Measurements from ENCODE around the gene PSMD5. TPM values are rescaled to one million over a fixed set of nuclear protein-coding genes. Genes with fewer than 3 reads are reported as not detected.
A peak's percentile ranks its signal among the peaks of the same experiment; 100 is the strongest.

PSMD5 gene
- total RNA-seq, 1 donor = 32.6 TPM

DNA sequence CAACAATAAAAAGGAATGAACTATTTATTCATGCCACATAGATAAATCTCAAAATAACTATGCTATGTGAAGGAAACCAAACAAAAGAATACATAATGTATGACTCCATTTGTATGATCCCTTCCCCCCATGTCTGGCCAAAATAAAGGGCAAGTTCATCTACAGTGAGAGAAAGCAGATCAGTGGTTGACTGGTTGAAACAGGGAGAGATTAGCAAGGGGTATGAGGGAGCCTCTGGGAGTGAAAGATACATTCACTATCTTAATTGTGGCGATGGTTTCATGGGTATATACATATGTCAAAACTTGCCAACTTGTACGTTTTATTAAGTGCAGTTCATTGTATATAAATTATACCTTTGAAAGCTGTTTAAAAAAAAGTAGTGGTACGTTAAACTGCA, 4.8 kb downstream of the PSMD5 start:
- H3K4me3 ChIP-seq (ENCODE audit: insufficient read depth, low read length) = no peak overlapping the region
- H3K4me2 ChIP-seq (ENCODE audit: insufficient read depth, low read length) = no peak overlapping the region
- no peak for TF ChIP-seq CTCF (IDR thresholded peaks at IDR 0.05; ENCODE audit: extremely low read depth, low read depth, low read length)
- peaks cover 8% of the 10 kb centered on the region for H4K20me1 ChIP-seq (ENCODE audit: insufficient read depth, low read length)
- H3K27me3 ChIP-seq (ENCODE audit: insufficient read depth, low read length) = no peaks in the 10 kb centered on the region
- H3K27ac ChIP-seq (ENCODE audit: low read depth, low read length) = no peak overlapping the region
- H3K9me3 ChIP-seq (ENCODE audit: low read depth, low read length) = no peaks in the 10 kb centered on the region
- no peak for DNase-seq (ENCODE audit: insufficient read length, low spot score, missing footprints)
- peaks cover 72% of the 10 kb centered on the region for H3K79me2 ChIP-seq (ENCODE audit: insufficient read depth, low read length)
- H2AFZ ChIP-seq (ENCODE audit: low read length) = no peak overlapping the region
- peaks cover 8% of the 10 kb centered on the region for H3K36me3 ChIP-seq (ENCODE audit: insufficient read depth, low read length)
- peaks cover 19% of the 10 kb centered on the region for H3K4me1 ChIP-seq (ENCODE audit: insufficient read depth, low read length)

DNA sequence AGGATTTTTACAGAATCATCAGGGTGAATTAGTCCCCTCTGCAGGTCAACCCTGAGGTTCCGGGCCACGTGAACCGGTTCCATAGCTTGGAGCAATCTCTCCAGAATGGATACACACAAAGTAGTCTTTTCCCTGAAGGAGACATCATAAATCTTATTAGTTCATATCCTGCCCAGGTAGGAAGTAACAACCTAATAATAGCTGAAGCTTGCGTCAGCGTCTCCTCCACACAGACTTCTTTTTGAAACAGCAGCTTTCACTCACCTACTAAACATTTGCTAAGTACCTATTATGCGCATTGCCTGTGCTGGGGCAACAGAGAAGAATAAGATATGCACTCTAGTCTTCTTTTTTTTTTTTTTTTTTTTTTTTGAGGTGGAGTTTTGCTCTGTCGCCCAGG, 9.4 kb downstream of the PSMD5 start:
- no peaks in the 10 kb centered on the region for H3K27me3 ChIP-seq (ENCODE audit: insufficient read depth, low read length)
- no peak overlapping the region for H3K27ac ChIP-seq (ENCODE audit: low read depth, low read length)
- H3K9me3 ChIP-seq (ENCODE audit: low read depth, low read length) = no peaks in the 10 kb centered on the region
- no peak overlapping the region for H3K4me2 ChIP-seq (ENCODE audit: insufficient read depth, low read length)
- no peak overlapping the region for H2AFZ ChIP-seq (ENCODE audit: low read length)
- H3K79me2 ChIP-seq (ENCODE audit: insufficient read depth, low read length) = peaks cover 41% of the 10 kb centered on the region
- H3K4me3 ChIP-seq (ENCODE audit: insufficient read depth, low read length) = no peak overlapping the region
- peaks cover 39% of the 10 kb centered on the region for H3K36me3 ChIP-seq (ENCODE audit: insufficient read depth, low read length)
- H3K4me1 ChIP-seq (ENCODE audit: insufficient read depth, low read length) = peaks cover 11% of the 10 kb centered on the region
- no peak for DNase-seq (ENCODE audit: insufficient read length, low spot score, missing footprints)
- TF ChIP-seq CTCF (IDR thresholded peaks at IDR 0.05; ENCODE audit: extremely low read depth, low read depth, low read length) = no peak
- peaks cover 4% of the 10 kb centered on the region for H4K20me1 ChIP-seq (ENCODE audit: insufficient read depth, low read length)

DNA sequence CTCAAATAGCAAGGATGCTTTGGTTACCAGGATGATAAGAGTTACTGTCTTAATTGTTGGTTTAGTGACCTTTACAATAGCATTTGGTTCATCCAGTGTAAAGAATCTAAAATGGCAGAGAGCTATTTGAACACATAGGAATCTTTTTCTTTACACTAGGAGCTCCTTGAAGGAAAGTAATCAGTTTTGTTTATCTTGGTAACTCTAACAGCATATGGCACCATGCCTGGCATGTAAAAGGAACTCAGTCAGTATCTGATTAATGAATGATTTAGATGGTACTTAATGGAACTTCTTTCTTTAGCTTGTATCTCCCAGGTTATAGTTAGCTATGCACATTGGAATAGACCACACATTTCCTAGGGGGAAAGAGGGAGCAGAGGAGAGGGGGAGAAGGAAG, 9.9 kb downstream of the PSMD5 start:
- Histone ChIP-seq H3K27me3 (ENCODE audit: insufficient read depth, low read length) (no peaks in the 10 kb centered on the region), H3K4me1 (ENCODE audit: insufficient read depth, low read length) (peaks cover 11% of the 10 kb centered on the region), H3K27ac (ENCODE audit: low read depth, low read length) (no peak overlapping the region), H3K36me3 (ENCODE audit: insufficient read depth, low read length) (peaks cover 39% of the 10 kb centered on the region), H2AFZ (ENCODE audit: low read length) (no peak overlapping the region), H3K4me3 (ENCODE audit: insufficient read depth, low read length) (no peak overlapping the region), H4K20me1 (ENCODE audit: insufficient read depth, low read length) (peaks cover 4% of the 10 kb centered on the region), H3K79me2 (ENCODE audit: insufficient read depth, low read length) (peaks cover 36% of the 10 kb centered on the region), H3K9me3 (ENCODE audit: low read depth, low read length) (no peaks in the 10 kb centered on the region), H3K4me2 (ENCODE audit: insufficient read depth, low read length) (no peak overlapping the region)
- DNase-seq (ENCODE audit: insufficient read length, low spot score, missing footprints) = no peak
- no peak for TF ChIP-seq CTCF (IDR thresholded peaks at IDR 0.05; ENCODE audit: extremely low read depth, low read depth, low read length)

GRCh38 chr9:120830865-120831264, 11.9 kb downstream of the PSMD5 start:
- Histone ChIP-seq H3K27me3 (ENCODE audit: insufficient read depth, low read length) (no peaks in the 10 kb centered on the region), H3K27ac (ENCODE audit: low read depth, low read length) (peak overlapping the region; percentile 67), H2AFZ (ENCODE audit: low read length) (no peak overlapping the region), H3K36me3 (ENCODE audit: insufficient read depth, low read length) (peaks cover 52% of the 10 kb centered on the region), H4K20me1 (ENCODE audit: insufficient read depth, low read length) (peaks cover 4% of the 10 kb centered on the region), H3K4me3 (ENCODE audit: insufficient read depth, low read length) (no peak overlapping the region), H3K9me3 (ENCODE audit: low read depth, low read length) (no peaks in the 10 kb centered on the region), H3K4me2 (ENCODE audit: insufficient read depth, low read length) (no peak overlapping the region), H3K79me2 (ENCODE audit: insufficient read depth, low read length) (peaks cover 25% of the 10 kb centered on the region), H3K4me1 (ENCODE audit: insufficient read depth, low read length) (peaks cover 11% of the 10 kb centered on the region)
- TF ChIP-seq CTCF (IDR thresholded peaks at IDR 0.05; ENCODE audit: extremely low read depth, low read depth, low read length) = no peak
- no peak for DNase-seq (ENCODE audit: insufficient read length, low spot score, missing footprints)

Measured in osteoblast (primary cell).